ENCODE measurements around the gene ADAMTSL1. TPM values are rescaled to one million over a fixed set of nuclear protein-coding genes. Genes with fewer than 3 reads are reported as not detected.
A peak's percentile ranks its signal among the peaks of the same experiment; 100 is the strongest.

Gene ADAMTSL1
- total RNA-seq, 1 donor from 2014 or later, result 12.3 TPM

DNA sequence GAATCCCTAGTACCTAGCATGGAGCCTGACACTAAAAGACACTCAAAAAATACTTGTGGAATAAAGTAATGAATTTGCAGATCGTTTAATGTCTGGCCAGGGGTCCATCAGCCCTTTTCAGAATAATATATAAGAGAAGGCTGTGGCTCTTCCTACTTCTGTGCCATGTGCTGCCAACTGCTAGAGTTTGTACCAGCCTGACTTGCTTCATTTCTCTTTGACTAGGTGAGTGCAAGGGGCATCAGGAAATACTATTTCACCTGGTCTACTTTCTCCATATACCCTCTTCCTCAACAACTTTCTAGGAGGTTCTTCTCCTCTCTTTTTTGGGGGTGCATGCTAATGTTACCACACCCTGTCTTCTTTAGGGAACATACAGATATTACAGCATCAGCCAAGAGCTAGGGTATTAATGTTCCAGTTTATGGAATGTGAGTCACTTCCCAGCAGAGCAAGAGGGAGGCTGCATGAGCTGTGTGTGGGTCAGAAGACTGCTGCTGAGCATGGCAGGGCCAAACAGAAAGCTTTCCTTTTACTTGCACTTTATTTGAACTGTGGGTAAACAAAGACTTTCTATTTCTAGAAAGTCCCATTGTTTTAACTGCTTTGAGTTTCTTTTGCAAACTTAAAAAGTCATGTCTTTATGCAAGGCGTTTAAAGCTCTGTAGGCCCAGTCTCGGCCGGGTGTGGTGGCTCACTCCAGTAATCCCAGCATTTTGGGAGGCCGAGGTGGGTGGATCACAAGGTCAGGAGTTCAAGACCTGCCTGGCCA, 158.9 kb downstream of the ADAMTSL1 start:
- peak; percentile 31 to 82 for DNase-seq (ENCODE audit: low spot score in 2 of 2)
- intact Hi-C loops (cut with DNase I), result loop anchor here (5.0 kb wide), 1 partner anchor 156 kb away; no protein-coding TSS in a partner anchor
- Histone ChIP-seq H3K9me3 (no peaks in the 10 kb centered on the region), H3K27ac (peak overlapping the region; percentile 78 to 79), H3K27me3 (no peaks in the 10 kb centered on the region), H3K4me1 (peaks cover 0 to 29% of the 10 kb centered on the region in 2 donors), H3K4me3 (no peak overlapping the region), H3K36me3 (no peaks in the 10 kb centered on the region)
- TF ChIP-seq, protein P1, sequence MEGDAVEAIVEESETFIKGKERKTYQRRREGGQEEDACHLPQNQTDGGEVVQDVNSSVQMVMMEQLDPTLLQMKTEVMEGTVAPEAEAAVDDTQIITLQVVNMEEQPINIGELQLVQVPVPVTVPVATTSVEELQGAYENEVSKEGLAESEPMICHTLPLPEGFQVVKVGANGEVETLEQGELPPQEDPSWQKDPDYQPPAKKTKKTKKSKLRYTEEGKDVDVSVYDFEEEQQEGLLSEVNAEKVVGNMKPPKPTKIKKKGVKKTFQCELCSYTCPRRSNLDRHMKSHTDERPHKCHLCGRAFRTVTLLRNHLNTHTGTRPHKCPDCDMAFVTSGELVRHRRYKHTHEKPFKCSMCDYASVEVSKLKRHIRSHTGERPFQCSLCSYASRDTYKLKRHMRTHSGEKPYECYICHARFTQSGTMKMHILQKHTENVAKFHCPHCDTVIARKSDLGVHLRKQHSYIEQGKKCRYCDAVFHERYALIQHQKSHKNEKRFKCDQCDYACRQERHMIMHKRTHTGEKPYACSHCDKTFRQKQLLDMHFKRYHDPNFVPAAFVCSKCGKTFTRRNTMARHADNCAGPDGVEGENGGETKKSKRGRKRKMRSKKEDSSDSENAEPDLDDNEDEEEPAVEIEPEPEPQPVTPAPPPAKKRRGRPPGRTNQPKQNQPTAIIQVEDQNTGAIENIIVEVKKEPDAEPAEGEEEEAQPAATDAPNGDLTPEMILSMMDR (IDR thresholded peaks at IDR 0.05), result no peak

GRCh38 chr9:18636781-18637180, 162.8 kb downstream of the ADAMTSL1 start:
- H3K4me3 ChIP-seq, result no peak overlapping the region
- TF ChIP-seq, protein P1 (IDR thresholded peaks at IDR 0.05), result no peak
- peaks cover 0 to 25% of the 10 kb centered on the region in 2 donors for H3K4me1 ChIP-seq
- no peaks in the 10 kb centered on the region for H3K9me3 ChIP-seq
- intact Hi-C loops (cut with DNase I), result no loop called here
- no peaks in the 10 kb centered on the region for H3K27me3 ChIP-seq
- H3K27ac ChIP-seq, result peak overlapping the region; percentile 20 to 26
- no peak for DNase-seq (ENCODE audit: low spot score in 2 of 2)
- no peaks in the 10 kb centered on the region for H3K36me3 ChIP-seq

DNA sequence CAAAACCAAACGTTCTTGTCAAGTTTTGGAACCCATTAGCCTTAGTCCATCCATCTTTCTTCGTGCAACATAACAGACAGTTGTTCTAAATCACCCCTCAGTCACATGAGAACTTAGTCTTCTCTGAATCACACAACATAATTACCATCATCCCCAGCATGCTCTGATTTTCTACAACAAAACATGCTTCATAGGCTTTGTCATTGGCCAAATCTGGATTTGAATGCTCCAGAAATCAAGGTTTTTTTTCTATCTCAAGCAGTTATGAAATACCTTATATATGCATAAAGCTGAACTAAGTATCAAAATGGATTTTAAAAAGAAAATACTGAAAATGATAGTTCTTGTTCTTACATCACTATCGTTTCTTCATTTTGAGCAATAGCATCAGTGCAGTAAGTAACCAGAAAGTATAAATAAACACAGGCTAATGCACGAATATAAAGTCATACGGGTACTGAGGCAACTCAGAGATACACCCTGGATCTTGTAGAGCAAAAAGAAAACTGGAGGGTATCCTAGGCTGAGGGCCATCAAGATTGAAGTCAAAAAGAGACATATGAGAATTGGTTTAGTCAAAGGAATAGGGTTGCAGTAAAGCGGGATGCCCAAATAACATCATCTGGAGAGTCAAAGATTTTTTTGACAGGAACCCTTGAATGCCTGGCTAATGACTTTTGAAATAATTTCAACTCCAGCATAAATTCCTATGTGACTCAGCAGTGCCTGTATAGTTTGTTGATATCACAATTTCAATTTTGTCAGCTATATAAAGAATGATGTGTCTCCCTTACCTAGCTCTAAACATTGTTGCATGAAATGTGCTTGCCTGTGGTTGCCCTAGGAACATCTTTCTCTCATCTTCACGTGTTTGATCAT, 164.7 kb downstream of the ADAMTSL1 start:
- no peaks in the 10 kb centered on the region for H3K36me3 ChIP-seq
- DNase-seq (ENCODE audit: low spot score in 2 of 2), result no peak
- TF ChIP-seq, protein P1 (IDR thresholded peaks at IDR 0.05), result no peak
- no peak overlapping the region for H3K4me3 ChIP-seq
- intact Hi-C loops (cut with DNase I), result no loop called here
- H3K4me1 ChIP-seq, result peaks cover 0 to 6% of the 10 kb centered on the region in 2 donors
- no peaks in the 10 kb centered on the region for H3K9me3 ChIP-seq
- H3K27me3 ChIP-seq, result no peaks in the 10 kb centered on the region
- peak overlapping the region; percentile 8 to 12 for H3K27ac ChIP-seq

DNA sequence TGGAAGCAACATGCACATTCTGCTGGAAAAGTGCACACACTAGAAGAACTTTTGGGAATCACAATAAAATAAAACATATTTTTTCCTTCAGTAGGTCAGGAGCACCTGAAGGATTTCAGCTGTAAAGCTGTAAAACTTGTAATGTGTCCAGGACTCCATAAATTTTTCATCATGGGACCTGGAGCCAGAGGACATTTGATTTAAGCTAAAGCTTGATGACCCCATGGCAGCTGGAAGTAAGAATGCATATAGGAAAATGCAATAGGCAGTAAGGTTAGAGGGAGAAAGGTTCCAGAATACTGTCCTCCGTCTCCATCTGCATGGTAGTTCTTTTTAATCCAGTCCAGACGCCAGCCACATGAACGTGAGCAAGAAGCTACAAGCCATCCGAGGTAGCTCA, 166.0 kb downstream of the ADAMTSL1 start:
- TF ChIP-seq, protein P1 (IDR thresholded peaks at IDR 0.05), result no peak
- H3K36me3 ChIP-seq, result no peaks in the 10 kb centered on the region
- peaks cover 0 to 5% of the 10 kb centered on the region in 2 donors for H3K4me1 ChIP-seq
- H3K27me3 ChIP-seq, result no peaks in the 10 kb centered on the region
- no peak overlapping the region for H3K27ac ChIP-seq
- DNase-seq (ENCODE audit: low spot score in 2 of 2), result no peak
- no peaks in the 10 kb centered on the region for H3K9me3 ChIP-seq
- H3K4me3 ChIP-seq, result no peak overlapping the region
- intact Hi-C loops (cut with DNase I), result no loop called here

DNA sequence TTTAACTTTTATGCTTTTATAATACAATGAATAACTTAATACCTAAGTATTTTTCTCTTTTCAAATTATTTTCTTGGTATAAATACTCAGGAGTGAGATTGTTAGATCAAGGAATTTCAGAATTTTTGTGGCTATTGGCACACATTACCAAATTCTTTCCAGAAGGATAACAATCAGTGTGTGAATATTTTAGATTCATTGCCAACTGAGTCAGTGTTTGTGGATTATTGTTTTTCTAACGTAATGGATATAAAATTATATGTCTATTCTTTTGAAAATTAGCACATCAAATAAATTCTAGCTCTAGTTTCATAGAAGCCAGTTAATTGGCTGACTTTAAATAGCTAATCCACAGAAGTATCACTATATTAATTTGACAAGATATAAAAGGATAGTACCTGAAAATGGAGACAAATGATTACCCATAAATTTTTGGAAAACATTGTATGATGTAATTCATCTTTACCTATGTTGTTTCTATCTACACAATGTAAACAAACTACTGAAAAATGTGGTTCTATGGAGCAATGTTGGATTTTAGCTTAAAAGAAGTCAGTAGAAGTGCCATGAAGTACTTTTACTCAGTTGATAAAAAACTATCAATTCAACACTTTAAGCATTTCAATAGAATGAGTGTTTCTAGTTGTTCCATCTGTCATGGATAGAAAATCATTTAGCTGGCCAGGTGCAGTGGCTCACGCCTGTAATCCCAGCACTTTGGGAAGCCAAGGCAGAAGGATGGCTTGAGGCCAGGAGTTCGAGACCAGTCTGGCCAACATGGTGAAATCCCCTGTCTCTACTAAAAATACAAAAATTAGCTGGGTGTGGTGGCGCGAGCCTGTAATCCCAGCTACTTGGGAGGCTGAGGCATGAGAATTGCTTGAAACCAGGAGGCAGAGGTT, 185.1 kb downstream of the ADAMTSL1 start:
- intact Hi-C loops (cut with DNase I), result no loop called here
- H3K27ac ChIP-seq, result no peak overlapping the region
- H3K27me3 ChIP-seq, result no peaks in the 10 kb centered on the region
- TF ChIP-seq, protein P1 (IDR thresholded peaks at IDR 0.05), result no peak
- no peaks in the 10 kb centered on the region for H3K4me1 ChIP-seq
- H3K9me3 ChIP-seq, result no peaks in the 10 kb centered on the region
- H3K4me3 ChIP-seq, result no peak overlapping the region
- H3K36me3 ChIP-seq, result no peaks in the 10 kb centered on the region
- no peak for DNase-seq (ENCODE audit: low spot score in 2 of 2)
